A172 (cell line): ENCODE measurements around the gene HRH1. TPM values are rescaled to one million over a fixed set of nuclear protein-coding genes. Genes with fewer than 3 reads are reported as not detected.

Experiments
- DNase-seq: peaks from one replicate; pipeline ENCODE4 v3.0.0-alpha.2; 2015; ENCODE audit warnings: low spot score
- total RNA-seq: library from RNA; depleted of rRNA; stranded (reverse); fragments of >200 nt; shearing (Covaris generic); gene quantifications from 2 replicates; pipeline ENCODE4 v1.2.3, GENCODE V29; 2014

The HRH1 gene
- total RNA-seq, 1 experiment from 2014 or later = 12.7 TPM

GRCh38 chr3:11282250-11283138 is 128.2 kb downstream of the HRH1 start:
- DNase-seq = no peak

DNA sequence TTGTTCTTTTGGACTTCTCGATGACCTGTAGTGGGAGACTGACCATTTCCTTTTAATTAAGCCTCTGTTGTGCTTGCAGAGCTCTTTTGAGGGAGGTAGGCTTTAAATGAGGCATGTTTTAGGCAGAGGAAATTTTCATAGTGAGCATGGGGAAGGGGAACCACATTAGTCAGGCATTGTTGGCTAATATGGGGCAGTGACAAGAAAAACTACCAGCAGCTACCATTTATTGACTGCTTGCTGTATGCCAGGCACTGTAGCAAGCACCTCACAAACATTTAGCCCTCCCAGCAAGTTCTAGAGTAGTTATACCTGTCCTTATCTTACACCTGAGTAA is 128.8 kb downstream of the HRH1 start:
- no peak for DNase-seq

- no peak for DNase-seq
Measured at GRCh38 chr3:11284011-11284410, 129.7 kb downstream of the HRH1 start.

DNA sequence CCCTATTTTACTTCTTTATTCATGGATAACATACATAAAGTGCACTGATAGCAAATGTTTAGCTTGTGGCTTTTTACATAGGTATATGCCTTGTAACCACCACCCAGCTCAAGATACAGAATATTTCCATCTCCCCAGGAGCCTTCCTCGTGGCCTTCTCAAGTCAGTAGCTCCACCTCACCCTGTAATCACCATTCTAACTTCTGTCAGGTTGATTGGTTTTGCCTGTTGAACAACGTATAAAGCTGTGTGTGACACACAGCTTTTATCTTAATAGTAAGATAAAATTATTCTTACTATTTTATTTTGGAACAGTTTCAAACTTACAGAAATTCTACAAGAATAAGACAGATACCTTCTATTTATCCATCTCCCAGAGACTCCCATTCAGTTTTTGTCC is 131.2 kb downstream of the HRH1 start:
- no peak for DNase-seq

DNA sequence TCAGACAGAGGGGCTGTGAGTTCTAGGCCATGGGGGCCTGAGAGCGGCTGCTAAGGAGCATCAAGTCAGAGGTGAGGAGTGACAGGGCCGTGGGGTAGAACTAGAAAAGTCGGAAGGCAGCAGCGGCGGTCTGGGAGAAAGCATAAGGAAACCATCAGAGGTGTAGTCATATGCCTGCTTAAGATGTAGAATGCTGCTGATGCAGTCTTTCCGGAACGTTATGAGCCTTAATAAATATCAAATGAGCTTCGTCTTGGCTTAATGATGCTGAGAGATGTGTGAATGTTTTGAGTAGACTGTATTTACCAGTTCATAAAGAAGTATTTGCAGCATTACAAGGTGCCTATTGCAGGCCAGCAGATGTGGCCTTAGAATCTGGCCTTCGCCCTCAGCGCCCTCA is 133.1 kb downstream of the HRH1 start:
- DNase-seq = no peak

- DNase-seq = peak; percentile 38
Measured at GRCh38 chr3:11288021-11288491, 133.8 kb downstream of the HRH1 start.

DNA sequence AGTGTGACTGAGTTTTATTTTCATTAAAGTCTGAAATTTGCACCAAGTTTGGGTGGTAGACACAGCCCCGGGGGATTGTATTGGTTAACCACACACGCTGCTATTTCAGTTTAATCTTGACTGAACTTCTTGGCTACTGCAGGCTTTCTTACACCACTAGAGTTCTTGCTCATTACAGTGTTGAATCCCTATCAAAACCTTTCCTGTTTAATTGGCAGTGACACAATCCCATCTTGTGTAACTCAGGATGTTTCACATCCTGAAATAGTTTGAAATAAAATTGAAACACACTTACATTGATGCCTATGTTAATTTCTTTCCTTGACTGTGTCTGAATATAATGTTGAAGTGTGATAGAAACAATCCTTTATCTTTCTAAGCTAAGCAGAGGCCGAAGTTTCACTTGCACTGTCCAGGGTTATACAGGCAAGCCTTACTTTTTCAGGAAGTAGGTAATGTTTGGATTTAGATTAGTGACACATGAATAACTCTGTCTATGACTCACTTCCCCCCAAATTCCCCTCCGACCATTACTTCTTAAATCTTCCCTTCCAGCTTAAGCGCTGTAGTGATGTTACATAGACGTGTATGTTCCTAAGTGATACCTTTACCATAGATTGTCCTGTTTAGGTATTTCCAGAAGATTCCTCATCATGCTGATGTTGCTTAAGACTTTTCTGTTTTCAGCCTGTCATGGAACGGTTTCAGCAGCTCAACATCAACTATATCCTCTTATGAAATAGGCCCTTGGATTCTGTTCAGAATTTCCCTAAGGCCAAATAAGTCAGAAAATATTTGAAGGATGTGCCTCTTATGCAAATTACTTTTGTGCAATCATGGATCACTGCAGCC is 134.7 kb downstream of the HRH1 start:
- DNase-seq = peak; percentile 98

DNA sequence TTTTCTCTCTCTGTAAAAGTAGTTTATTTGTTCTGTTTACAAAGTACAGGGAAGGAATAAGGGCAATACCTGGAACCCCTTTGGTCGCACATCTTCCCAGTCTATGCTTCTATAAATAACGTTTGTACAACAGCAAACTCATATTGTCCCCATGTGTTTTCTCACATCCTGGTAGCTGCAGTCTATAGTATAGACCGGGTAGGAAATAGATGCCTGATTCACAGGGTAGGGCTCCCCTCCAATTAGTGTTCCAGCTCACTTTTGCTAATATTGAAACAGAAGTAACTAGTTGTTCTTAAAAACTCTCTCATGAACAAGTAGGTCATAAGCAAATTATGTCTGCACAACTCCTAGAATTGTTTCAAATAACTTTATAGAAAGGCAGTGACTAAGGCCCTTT is 135.6 kb downstream of the HRH1 start:
- no peak for DNase-seq

- DNase-seq = peak; percentile 83
Measured at GRCh38 chr3:11290743-11291680, 136.7 kb downstream of the HRH1 start.

DNA sequence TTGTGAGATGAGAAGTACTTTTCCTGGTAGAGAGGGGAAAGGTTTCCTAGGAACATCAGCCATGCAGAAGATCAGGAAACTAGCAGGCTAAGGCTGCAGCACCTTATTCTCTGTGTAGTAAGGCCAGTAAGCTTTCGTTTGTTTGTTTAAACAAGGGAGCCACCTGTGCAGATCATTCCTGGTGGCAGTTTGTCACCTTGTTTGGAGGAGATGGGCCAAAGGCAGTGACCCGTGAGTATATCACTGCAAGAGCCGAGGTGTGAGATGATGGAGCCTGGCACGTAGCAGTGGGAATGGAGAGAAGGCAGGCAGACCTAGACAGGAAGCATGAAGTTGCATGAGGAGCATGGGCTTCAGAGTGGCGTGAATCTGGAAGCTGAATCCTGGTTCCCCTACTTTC is 137.5 kb downstream of the HRH1 start:
- no peak for DNase-seq

GRCh38 chr3:11297126-11297525 is 142.8 kb downstream of the HRH1 start:
- DNase-seq = no peak

DNA sequence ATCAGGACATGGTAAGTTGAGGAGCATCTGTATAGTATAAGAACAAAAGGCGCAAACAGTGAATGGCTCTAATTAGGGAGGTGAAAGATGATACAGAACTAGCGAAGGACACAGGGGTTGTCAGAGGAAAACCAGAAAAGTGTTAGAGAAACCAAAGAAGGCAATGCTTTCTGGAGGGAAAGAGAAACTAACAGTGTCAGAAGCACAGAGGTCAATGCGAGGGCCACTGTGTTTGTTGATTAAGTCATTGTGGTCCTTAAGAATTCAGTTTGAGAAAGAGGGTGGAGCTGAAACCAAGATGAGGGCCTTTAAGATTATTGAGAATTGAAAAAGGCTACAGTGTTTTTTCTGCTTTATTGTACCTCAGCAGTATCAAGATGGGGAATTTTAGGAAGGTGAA is 146.7 kb downstream of the HRH1 start:
- DNase-seq = no peak

GRCh38 chr3:11302444-11302843 is 148.2 kb downstream of the HRH1 start:
- DNase-seq = no peak

DNA sequence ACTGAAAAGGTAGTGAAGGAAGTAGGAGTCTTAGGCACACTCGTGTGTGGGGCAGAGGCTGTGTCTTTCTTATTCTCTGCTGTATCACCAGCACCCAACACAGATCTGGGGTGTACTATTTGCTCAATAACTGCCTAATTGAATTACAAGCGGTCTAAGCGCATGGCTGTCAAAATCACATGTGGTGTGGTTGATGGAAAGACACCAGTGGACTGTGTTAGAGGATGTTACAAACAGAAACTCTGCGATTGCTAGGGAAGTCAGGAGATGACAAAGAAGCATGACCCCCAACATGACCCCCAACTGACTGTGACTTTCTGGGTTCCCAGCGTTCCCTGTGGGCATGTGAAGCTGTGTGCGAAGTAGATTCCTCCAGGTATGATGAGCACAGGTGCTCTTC is 149.9 kb downstream of the HRH1 start:
- no peak for DNase-seq

- peak; percentile 36 for DNase-seq
Measured at GRCh38 chr3:11305509-11305908, 151.2 kb downstream of the HRH1 start.

DNA sequence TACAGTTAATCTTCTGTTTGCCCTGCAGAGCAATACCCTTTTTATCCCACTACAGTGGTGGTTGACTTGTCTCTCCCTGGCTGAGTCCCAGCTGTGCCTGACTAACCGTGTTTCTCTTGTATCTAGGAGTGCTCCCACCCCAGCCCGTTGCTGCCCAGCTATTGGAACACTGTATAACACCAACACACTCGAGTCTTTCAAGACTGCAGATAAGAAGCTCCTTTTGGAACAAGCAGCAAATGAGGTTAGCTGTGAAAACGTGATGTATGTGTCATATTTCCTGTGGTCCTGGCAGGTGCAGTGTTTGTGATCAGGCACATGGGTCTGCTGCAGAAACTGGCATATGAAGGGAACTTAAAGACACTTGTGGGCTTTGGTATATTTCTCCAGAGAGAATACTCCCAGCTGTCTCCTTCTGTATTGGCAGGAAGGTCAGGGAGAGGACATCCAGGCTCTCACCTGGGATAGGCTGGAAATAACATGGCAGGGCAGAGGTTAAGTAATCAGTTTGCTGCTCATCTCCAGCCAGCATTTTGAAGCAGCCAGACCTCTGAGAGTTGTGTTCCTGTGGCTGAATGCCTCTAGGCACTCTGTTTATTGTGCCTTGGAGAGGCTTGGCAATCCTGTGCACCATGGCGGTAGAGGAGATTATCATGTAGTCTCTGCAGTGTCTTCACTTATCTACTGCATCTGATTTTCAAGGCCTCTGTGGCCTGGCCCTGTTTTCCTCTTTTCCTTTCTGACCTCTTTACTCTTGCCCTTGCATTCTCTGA is 152.7 kb downstream of the HRH1 start:
- peak; percentile 74 for DNase-seq

DNA sequence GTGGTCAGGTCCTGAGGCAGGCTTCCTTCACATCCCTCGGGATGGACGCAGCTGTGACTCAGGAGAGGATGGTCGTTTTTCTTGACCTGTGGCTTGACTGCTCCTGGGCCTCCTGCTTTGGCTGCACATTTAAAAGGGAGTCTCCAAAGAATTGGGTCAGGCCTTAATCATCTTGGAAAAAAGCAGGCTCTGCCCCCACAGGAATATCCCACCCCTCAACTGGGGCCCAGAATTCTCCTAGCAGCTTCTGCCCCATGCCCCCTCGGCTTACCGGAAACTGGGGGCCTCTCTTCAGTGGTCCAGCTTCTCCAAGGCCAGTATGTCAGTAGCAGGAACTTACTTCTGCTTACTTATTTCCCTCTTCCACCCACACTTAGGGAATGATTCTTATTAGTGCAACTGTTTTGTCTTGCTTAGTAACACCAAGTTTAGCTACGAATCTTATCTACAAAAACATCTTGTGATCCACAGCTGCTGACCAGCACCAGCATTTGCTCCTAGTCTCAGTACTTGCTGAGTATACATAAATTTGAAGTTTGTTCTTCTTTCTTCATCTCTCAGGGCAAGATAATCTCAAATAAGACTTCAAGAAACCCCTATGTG is 153.6 kb downstream of the HRH1 start:
- DNase-seq = no peak

GRCh38 chr3:11310258-11310657 is 156.0 kb downstream of the HRH1 start:
- no peak for DNase-seq

GRCh38 chr3:11312166-11312565 is 157.9 kb downstream of the HRH1 start:
- DNase-seq = no peak
